Urothelium cell line (cell line): ENCODE results near the gene NAV2.
"Not testable (repeated sequence)": the region's sequence is repeated elsewhere in the genome, so short reads cannot be mapped to it uniquely, and the experiment has no call there.

Source experiments
- DNase-seq: peaks from one replicate; pipeline ENCODE4 v3.0.0; 2011; ENCODE audit warnings: low spot score, mixed read lengths
- FAIRE-seq: peaks from 2 replicates; lab custom pipeline; 2011; peaks lifted over from hg19 to GRCh38; lab: Jason Lieb, UNC

The NAV2 gene

GRCh38 chr11:19915808-19916207, 203.2 kb downstream of the NAV2 start:
- DNase-seq: no peak
- no peak for FAIRE-seq

GRCh38 chr11:19917069-19917468, 204.4 kb downstream of the NAV2 start:
- DNase-seq: no peak
- no peak for FAIRE-seq

- FAIRE-seq (no peak), DNase-seq (peak; percentile 24)
Observed at GRCh38 chr11:19918302-19919049, 205.8 kb downstream of the NAV2 start.

GRCh38 chr11:19919050-19919561, 206.5 kb downstream of the NAV2 start:
- FAIRE-seq (no peak), DNase-seq (peak; percentile 81)

GRCh38 chr11:19920982-19921381, 208.3 kb downstream of the NAV2 start:
- DNase-seq: no peak
- FAIRE-seq: no peak

- FAIRE-seq (no peak), DNase-seq (no peak)
Observed at GRCh38 chr11:19921976-19922688, 209.5 kb downstream of the NAV2 start.

GRCh38 chr11:19922689-19923035, 210.0 kb downstream of the NAV2 start:
- no peak for FAIRE-seq
- DNase-seq: no peak

- FAIRE-seq (no peak), DNase-seq (no peak)
Observed at GRCh38 chr11:19923626-19924025, 211.0 kb downstream of the NAV2 start.

GRCh38 chr11:19924311-19924710, 211.7 kb downstream of the NAV2 start:
- DNase-seq (no peak), FAIRE-seq (no peak)

GRCh38 chr11:19924716-19925115, 212.1 kb downstream of the NAV2 start:
- FAIRE-seq: no peak
- no peak for DNase-seq

- not testable (repeated sequence) for FAIRE-seq, DNase-seq
Observed at GRCh38 chr11:19927403-19927802, 214.8 kb downstream of the NAV2 start.

GRCh38 chr11:19929147-19929546, 216.5 kb downstream of the NAV2 start:
- DNase-seq (no peak), FAIRE-seq (no peak)

GRCh38 chr11:19929655-19930054, 217.0 kb downstream of the NAV2 start:
- no peak for FAIRE-seq
- no peak for DNase-seq

GRCh38 chr11:19931141-19931770, 218.6 kb downstream of the NAV2 start:
- FAIRE-seq: no peak
- no peak for DNase-seq

GRCh38 chr11:19931771-19932369, 219.2 kb downstream of the NAV2 start:
- no peak for FAIRE-seq
- no peak for DNase-seq

GRCh38 chr11:19933132-19933735, 220.6 kb downstream of the NAV2 start:
- DNase-seq (no peak), FAIRE-seq (no peak)

- FAIRE-seq (no peak), DNase-seq (no peak)
Observed at GRCh38 chr11:19933801-19934488, 221.3 kb downstream of the NAV2 start.

- FAIRE-seq: peak; percentile 81
- DNase-seq: peak; percentile 22
Observed at GRCh38 chr11:19934828-19935259, 222.2 kb downstream of the NAV2 start.

GRCh38 chr11:19935507-19935906, 222.9 kb downstream of the NAV2 start:
- no peak for FAIRE-seq
- DNase-seq: peak; percentile 56

- FAIRE-seq (no peak), DNase-seq (no peak)
Observed at GRCh38 chr11:19936461-19936860, 223.8 kb downstream of the NAV2 start.
